GM12872 (cell line): ENCODE results near the gene TAS2R60.

Experiments used
- TF ChIP-seq, protein P1 (sequence below): IDR thresholded peaks from 3 replicates; pipeline ENCODE4 v1.5.1; 2011; ENCODE audit warnings: low read depth, mild to moderate bottlenecking, low read length, moderate library complexity; ENCODE audit not compliant: insufficient read depth

Gene TAS2R60

GRCh38 chr7:143437578-143437977 lies 5.7 kb upstream of the TAS2R60 start:
- TF ChIP-seq, protein P1, sequence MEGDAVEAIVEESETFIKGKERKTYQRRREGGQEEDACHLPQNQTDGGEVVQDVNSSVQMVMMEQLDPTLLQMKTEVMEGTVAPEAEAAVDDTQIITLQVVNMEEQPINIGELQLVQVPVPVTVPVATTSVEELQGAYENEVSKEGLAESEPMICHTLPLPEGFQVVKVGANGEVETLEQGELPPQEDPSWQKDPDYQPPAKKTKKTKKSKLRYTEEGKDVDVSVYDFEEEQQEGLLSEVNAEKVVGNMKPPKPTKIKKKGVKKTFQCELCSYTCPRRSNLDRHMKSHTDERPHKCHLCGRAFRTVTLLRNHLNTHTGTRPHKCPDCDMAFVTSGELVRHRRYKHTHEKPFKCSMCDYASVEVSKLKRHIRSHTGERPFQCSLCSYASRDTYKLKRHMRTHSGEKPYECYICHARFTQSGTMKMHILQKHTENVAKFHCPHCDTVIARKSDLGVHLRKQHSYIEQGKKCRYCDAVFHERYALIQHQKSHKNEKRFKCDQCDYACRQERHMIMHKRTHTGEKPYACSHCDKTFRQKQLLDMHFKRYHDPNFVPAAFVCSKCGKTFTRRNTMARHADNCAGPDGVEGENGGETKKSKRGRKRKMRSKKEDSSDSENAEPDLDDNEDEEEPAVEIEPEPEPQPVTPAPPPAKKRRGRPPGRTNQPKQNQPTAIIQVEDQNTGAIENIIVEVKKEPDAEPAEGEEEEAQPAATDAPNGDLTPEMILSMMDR: no peak

DNA sequence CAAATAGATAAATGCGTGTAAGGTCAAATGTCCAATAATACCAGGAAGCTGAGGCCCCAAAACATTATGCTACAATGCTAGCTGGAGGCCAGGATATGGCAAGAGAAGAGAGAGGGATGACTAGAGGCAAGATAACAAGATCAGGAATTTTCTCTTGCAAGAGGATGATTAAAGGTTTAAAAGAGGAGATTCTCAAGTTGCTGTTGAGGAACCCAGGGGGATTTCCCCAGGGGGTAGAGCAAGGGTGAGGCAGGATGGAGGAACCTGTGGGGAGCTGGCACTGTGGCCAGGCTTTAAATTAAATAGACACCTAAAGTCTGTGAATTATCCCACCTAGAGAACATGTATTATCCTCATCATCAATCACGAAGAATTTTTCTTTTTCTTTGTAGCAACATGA lies 3.4 kb upstream of the TAS2R60 start:
- TF ChIP-seq, protein P1: no peak

- TF ChIP-seq, protein P1: no peak
These were observed 970 bp downstream of the TAS2R60 start for GRCh38 chr7:143444063-143444782.

GRCh38 chr7:143444785-143445184 lies 1.5 kb downstream of the TAS2R60 start:
- TF ChIP-seq, protein P1: no peak

- TF ChIP-seq, protein P1: no peak
These were observed 4.2 kb downstream of the TAS2R60 start for GRCh38 chr7:143447466-143447865.

- TF ChIP-seq, protein P1: no peak
These were observed 5.2 kb downstream of the TAS2R60 start for GRCh38 chr7:143448429-143448828.

- TF ChIP-seq, protein P1: no peak
These were observed 6.5 kb downstream of the TAS2R60 start for GRCh38 chr7:143449793-143450192.
